GM12801 (cell line): Measurements from ENCODE around the gene ABLIM2.

Experiments used
- CTCF ChIP-seq: IDR thresholded peaks from one replicate; pipeline ENCODE4 v1.5.1; 2011; ENCODE audit warnings: control low read depth; ENCODE audit not compliant: insufficient read length; ENCODE audit errors: extremely low read depth

Gene ABLIM2

GRCh38 chr4:7978907-7979651 lies 179.5 kb downstream of the ABLIM2 start:
- no peak for TF ChIP-seq CTCF

GRCh38 chr4:7978489-7978888 lies 180.1 kb downstream of the ABLIM2 start:
- no peak for TF ChIP-seq CTCF

GRCh38 chr4:7976634-7977033 lies 182.0 kb downstream of the ABLIM2 start:
- TF ChIP-seq CTCF: no peak

- no peak for TF ChIP-seq CTCF
Measured at GRCh38 chr4:7976025-7976424, 182.6 kb downstream of the ABLIM2 start.

- no peak for TF ChIP-seq CTCF
Measured at GRCh38 chr4:7974425-7974824, 184.2 kb downstream of the ABLIM2 start.

- no peak for TF ChIP-seq CTCF
Measured at GRCh38 chr4:7973545-7973981, 185.1 kb downstream of the ABLIM2 start.

- no peak for TF ChIP-seq CTCF
Measured at GRCh38 chr4:7971881-7972500, 186.6 kb downstream of the ABLIM2 start.
